Cardiac fibroblast (primary cell): ENCODE measurements around the gene BOLA1.

Experiments
- DNase-seq, 2 donors: peaks; one replicate each; pipeline versions ENCODE4 v3.0.0 to v3.0.0-alpha.2; 2010; ENCODE audit warnings: low read depth in 2 of 2
- H3K4me3 ChIP-seq, 2 donors: replicated peaks in 1 of 2; 1 replicate in 1 of 2; 2 replicates in 1 of 2; pipeline ENCODE4 v1.5.1; 2011; ENCODE audit warnings: low read depth in 2 of 2, low read length in 2 of 2, mild to moderate bottlenecking in 2 of 2, moderate library complexity in 1 of 2
- CTCF ChIP-seq: IDR thresholded peaks from one replicate; pipeline ENCODE4 v1.5.1; 2011; ENCODE audit warnings: low read depth, mild to moderate bottlenecking, low read length, inconsistent platforms

Gene BOLA1

GRCh38 chr1:149942885-149943284 is 43.5 kb downstream of the BOLA1 start:
- no peak overlapping the region for H3K4me3 ChIP-seq
- no peak for TF ChIP-seq CTCF
- DNase-seq: no peak

GRCh38 chr1:149945206-149945605 is 45.8 kb downstream of the BOLA1 start:
- TF ChIP-seq CTCF: no peak
- no peak overlapping the region for H3K4me3 ChIP-seq
- no peak for DNase-seq

GRCh38 chr1:149949911-149950310 is 50.5 kb downstream of the BOLA1 start:
- DNase-seq: no peak
- H3K4me3 ChIP-seq: no peak overlapping the region
- TF ChIP-seq CTCF: no peak
